RWPE2 (cell line): ENCODE measurements around the gene ANAPC2.

ENCODE experiments used
- ATAC-seq: fragments of 200-7000 bp; cut with Tn5 transposase; 3 replicates; pipeline ENCODE4 v1.9.1; 2021; ENCODE audit warnings: low read depth
- DNase-seq: peaks from one replicate; pipeline ENCODE4 v3.0.0-alpha.2; 2020; ENCODE audit warnings: low spot score
- H3K27ac ChIP-seq: fragments of 450-650 bp; 2 replicates; pipeline ENCODE4 v1.5.1; 2017; ENCODE audit warnings: mild to moderate bottlenecking; ENCODE audit not compliant: poor library complexity, severe bottlenecking
- H3K27me3 ChIP-seq: fragments of 250-450 bp; sonication (Bioruptor Pico); 2 replicates; pipeline ENCODE4 v1.5.1; 2021; ENCODE audit warnings: mild to moderate bottlenecking, moderate library complexity; ENCODE audit not compliant: insufficient read depth, poor library complexity, severe bottlenecking
- H3K36me3 ChIP-seq: fragments of 250-450 bp; sonication (Bioruptor Pico); 2 replicates; pipeline ENCODE4 v1.5.1; 2020; ENCODE audit warnings: low read depth, mild to moderate bottlenecking, moderate library complexity
- H3K4me1 ChIP-seq: fragments of 250-450 bp; sonication (Bioruptor Pico); 2 replicates; pipeline ENCODE4 v1.5.1; 2021; ENCODE audit warnings: mild to moderate bottlenecking, moderate library complexity; ENCODE audit not compliant: insufficient read depth, poor library complexity, severe bottlenecking
- H3K4me3 ChIP-seq: fragments of 250-450 bp; sonication (Bioruptor Pico); 2 replicates; pipeline ENCODE4 v1.5.1; 2021; ENCODE audit warnings: mild to moderate bottlenecking, moderate library complexity; ENCODE audit not compliant: severe bottlenecking
- H3K9me3 ChIP-seq: fragments of 250-450 bp; sonication (Bioruptor Pico); 2 replicates; pipeline ENCODE4 v1.5.1; 2021; ENCODE audit warnings: mild to moderate bottlenecking, moderate library complexity; ENCODE audit not compliant: severe bottlenecking
- CTCF ChIP-seq: fragments of 450-650 bp; IDR thresholded peaks from one replicate; pipeline ENCODE4 v1.5.1; 2017; ENCODE audit warnings: mild to moderate bottlenecking, moderate library complexity; ENCODE audit not compliant: poor library complexity, severe bottlenecking

Gene ANAPC2

GRCh38 chr9:137205126-137206069 lies 17.0 kb upstream of the ANAPC2 start, which contains the start of the genes NDOR1 and TMEM203:
Gene NDOR1 (plus strand): TSS chr9:137205700. CDS start chr9:137205778, 78 bp downstream.
Gene TMEM203 (minus strand): TSS chr9:137205648. CDS start chr9:137205414, 234 bp downstream.
- TF ChIP-seq CTCF = no peak
- ATAC-seq = peak; percentile 36

GRCh38 chr9:137204731-137205125 lies 16.4 kb upstream of the ANAPC2 start:
- Histone ChIP-seq H3K27me3 (no peaks in the 10 kb centered on the region), H3K4me3 (peak overlapping the region; percentile 91), H3K4me1 (peaks cover 11% of the 10 kb centered on the region), H3K36me3 (peaks cover 11% of the 10 kb centered on the region; the same call in 1 of the 2 replicates), H3K27ac (peak overlapping the region; percentile 41), H3K9me3 (no peaks in the 10 kb centered on the region)
- TF ChIP-seq CTCF = no peak
- no peak for DNase-seq
- ATAC-seq = no peak

More at GRCh38 chr9:137205126-137206069, 17.0 kb upstream of the ANAPC2 start, which contains the start of the genes NDOR1 and TMEM203:
- Histone ChIP-seq H3K4me1 (peaks cover 11% of the 10 kb centered on the region), H3K4me3 (peak within 1 kb of the TSS; percentile 91), H3K27me3 (no peaks in the 10 kb centered on the region), H3K9me3 (no peaks in the 10 kb centered on the region), H3K36me3 (peaks cover 13% of the 10 kb centered on the region; the same call in 1 of the 2 replicates), H3K27ac (peak within 1 kb of the TSS; percentile 41)
- DNase-seq = peak; percentile 91

GRCh38 chr9:137202966-137203365 lies 14.6 kb upstream of the ANAPC2 start:
- no peak overlapping the region for H3K27ac ChIP-seq
- H3K9me3 ChIP-seq = no peaks in the 10 kb centered on the region
- ATAC-seq (no peak), DNase-seq (no peak)
- no peak for TF ChIP-seq CTCF
- H3K27me3 ChIP-seq = no peaks in the 10 kb centered on the region
- H3K4me3 ChIP-seq = no peak overlapping the region
- H3K4me1 ChIP-seq = peaks cover 17% of the 10 kb centered on the region
- peaks cover 8% of the 10 kb centered on the region; the same call in 1 of the 2 replicates for H3K36me3 ChIP-seq

GRCh38 chr9:137201205-137201868 lies 13.0 kb upstream of the ANAPC2 start:
- ATAC-seq (no peak), DNase-seq (no peak)
- TF ChIP-seq CTCF = no peak
- Histone ChIP-seq H3K27ac (peak overlapping the region; percentile 32), H3K27me3 (no peaks in the 10 kb centered on the region), H3K9me3 (no peaks in the 10 kb centered on the region), H3K4me1 (peaks cover 15% of the 10 kb centered on the region), H3K4me3 (peak overlapping the region; percentile 88), H3K36me3 (peaks cover 8% of the 10 kb centered on the region; the same call in 1 of the 2 replicates)
